Peyer's patch (tissue), 4 donors: ENCODE measurements around the gene B3GAT1.

ENCODE experiments used
- CTCF ChIP-seq, 6 experiments: fragments of 450-650 bp in 4 of 6; fragments of 200-600 bp in 2 of 6; sonication (generic) in 1 of 6; IDR thresholded peaks; one replicate each; pipeline ENCODE4 v1.5.1; 2017 to 2019; ENCODE audit warnings: antibody characterized with exemption in 6 of 6, mild to moderate bottlenecking in 3 of 6, moderate library complexity in 1 of 6
- POLR2A ChIP-seq, 2 donors: fragments of 450-650 bp; IDR thresholded peaks; one replicate each; pipeline ENCODE4 v1.5.1; 2017; ENCODE audit warnings: antibody characterized with exemption in 2 of 2, mild to moderate bottlenecking in 2 of 2, moderate library complexity in 2 of 2

- no peak for TF ChIP-seq CTCF (IDR thresholded peaks at IDR 0.05)
- no peak for TF ChIP-seq POLR2A (IDR thresholded peaks at IDR 0.05)
These were observed 66.8 kb downstream of the B3GAT1 start for GRCh38 chr11:134345237-134345550.
